ENCODE data around the gene MBNL1. TPM values are rescaled to one million over a fixed set of nuclear protein-coding genes. Genes with fewer than 3 reads are reported as not detected.

MBNL1 gene
- total and polyA plus RNA-seq, 2 of the 13 experiments (the other 11 are each of a cell fraction or from before 2014, with no cell fraction given) = 27.1 to 55.4 TPM

- H3K9me3 ChIP-seq (ENCODE audit: low read length) = no peaks in the 10 kb centered on the region
- in situ Hi-C loops (cut with HindIII; ENCODE audit: extremely low pct_ligation_motif_present, low pct_unique_long_range_greater_than_20kb) (no loop called here), intact Hi-C loops (cut with micrococcal nuclease; ENCODE audit: unreplicated experiment) (no loop called here)
- ChIA-PET POLR2A (no interaction called here), CTCF (ENCODE audit: low intra/inter-chr PET ratio, low total read pairs) (no interaction called here)
- H3K4me3 ChIP-seq (replicated peaks in 1 of 3; ENCODE audit: insufficient read depth in 1 of 3, low read depth in 2 of 3, low read length in 3 of 3) = no peak overlapping the region
- peaks cover 45% of the 10 kb centered on the region for H3K4me1 ChIP-seq (ENCODE audit: insufficient read depth, low read length)
- DNase-seq (ENCODE audit: low spot score) (no peak), ATAC-seq (no peak), FAIRE-seq (no peak)
- 97% methylated on average over 2 of the region's 2 CpGs for WGBS (ENCODE audit: low lambda C conversion rate)
- no peak overlapping the region for H2AFZ ChIP-seq (ENCODE audit: low read length)
- H3K36me3 ChIP-seq (replicated peaks in 1 of 2; ENCODE audit: control insufficient read depth in 1 of 2, insufficient read depth in 2 of 2, low read length in 2 of 2) = no peaks in the 10 kb centered on the region
- no peak overlapping the region for H3K9ac ChIP-seq (ENCODE audit: insufficient read depth, low read depth, low read length)
- no peak overlapping the region for H3K27ac ChIP-seq (ENCODE audit: extremely low read length, insufficient read depth, low read length)
- BruUV-seq (replicated peaks) = no TSS peak
- no peaks in the 10 kb centered on the region for H3K79me2 ChIP-seq (ENCODE audit: insufficient read depth, low read length)
- no peaks in the 10 kb centered on the region for H4K20me1 ChIP-seq (ENCODE audit: insufficient read depth, low read length)
- TF ChIP-seq SRSF1 (optimal IDR thresholded peaks at IDR 0.05; ENCODE audit: low read depth, low read length) (no peak), ZNF615 (CRISPR knock-in tag; IDR thresholded peaks at IDR 0.05; ENCODE audit: borderline replicate concordance) (no peak), ZNF276 (CRISPR knock-in tag; IDR thresholded peaks at IDR 0.05; ENCODE audit: low read depth) (no peak), ZNF205 (CRISPR knock-in tag; IDR thresholded peaks at IDR 0.05) (no peak), FOXJ3 (CRISPR knock-in tag; IDR thresholded peaks at IDR 0.05; ENCODE audit: borderline replicate concordance) (no peak), ZFY (CRISPR knock-in tag; IDR thresholded peaks at IDR 0.05) (no peak)
- no peaks in the 10 kb centered on the region for H3K27me3 ChIP-seq (ENCODE audit: control insufficient read depth in 1 of 2, insufficient read depth in 2 of 2, low read length in 2 of 2)
- H3K4me2 ChIP-seq (ENCODE audit: low read depth, low read length) = no peak overlapping the region
Observed at GRCh38 chr3:152263711-152264110, 5.0 kb upstream of the MBNL1 start.

GRCh38 chr3:152264378-152264777, 4.4 kb upstream of the MBNL1 start:
- peaks cover under 1% of the 10 kb centered on the region for H3K79me2 ChIP-seq (ENCODE audit: insufficient read depth, low read length)
- in situ Hi-C loops (cut with HindIII; ENCODE audit: extremely low pct_ligation_motif_present, low pct_unique_long_range_greater_than_20kb) = no loop called here
- CTCF ChIA-PET (ENCODE audit: low intra/inter-chr PET ratio, low total read pairs) = no interaction called here

More at GRCh38 chr3:152264378-152264777, 4.4 kb upstream of the MBNL1 start:
- no peak overlapping the region for H3K27ac ChIP-seq (ENCODE audit: extremely low read length, insufficient read depth, low read length)
- intact Hi-C loops (cut with micrococcal nuclease; ENCODE audit: unreplicated experiment) = no loop called here
- FAIRE-seq (no peak), ATAC-seq (no peak), DNase-seq (ENCODE audit: low spot score) (no peak)
- no peaks in the 10 kb centered on the region for H3K9me3 ChIP-seq (ENCODE audit: low read length)
- H3K4me1 ChIP-seq (ENCODE audit: insufficient read depth, low read length) = peaks cover 38% of the 10 kb centered on the region
- H3K9ac ChIP-seq (ENCODE audit: insufficient read depth, low read depth, low read length) = no peak overlapping the region
- no peaks in the 10 kb centered on the region for H3K27me3 ChIP-seq (ENCODE audit: control insufficient read depth in 1 of 2, insufficient read depth in 2 of 2, low read length in 2 of 2)
- H4K20me1 ChIP-seq (ENCODE audit: insufficient read depth, low read length) = no peaks in the 10 kb centered on the region
- H2AFZ ChIP-seq (ENCODE audit: low read length) = no peak overlapping the region
- H3K4me3 ChIP-seq (replicated peaks in 1 of 3; ENCODE audit: insufficient read depth in 1 of 3, low read depth in 2 of 3, low read length in 3 of 3) = no peak overlapping the region
- H3K4me2 ChIP-seq (ENCODE audit: low read depth, low read length) = no peak overlapping the region
- BruUV-seq (replicated peaks) = no TSS peak
- POLR2A ChIA-PET = no interaction called here
- no peaks in the 10 kb centered on the region for H3K36me3 ChIP-seq (replicated peaks in 1 of 2; ENCODE audit: control insufficient read depth in 1 of 2, insufficient read depth in 2 of 2, low read length in 2 of 2)
- TF ChIP-seq MYPOP (CRISPR knock-in tag; IDR thresholded peaks at IDR 0.05) = no peak
- TF ChIP-seq JARID2 (CRISPR knock-in tag; IDR thresholded peaks at IDR 0.05; ENCODE audit: insufficient replicate concordance) = no peak
- no peak for TF ChIP-seq FIP1L1 (IDR thresholded peaks at IDR 0.05; ENCODE audit: borderline replicate concordance, insufficient read depth, low read depth, low read length)
- no peak for TF ChIP-seq PCBP2 (optimal IDR thresholded peaks at IDR 0.05; ENCODE audit: low read depth, low read length, poor library complexity, severe bottlenecking)
- no peak for TF ChIP-seq SMC3 (IDR thresholded peaks at IDR 0.05; ENCODE audit: low read length)
- TF ChIP-seq ZBTB33 (CRISPR knock-in tag; IDR thresholded peaks at IDR 0.05) = no peak
- no peak for TF ChIP-seq FOXA1 (IDR thresholded peaks at IDR 0.05)
- no peak for TF ChIP-seq FOXA1 (CRISPR knock-in tag; IDR thresholded peaks at IDR 0.05)
- TF ChIP-seq ADNP (CRISPR knock-in tag; IDR thresholded peaks at IDR 0.05) = no peak
- no peak for TF ChIP-seq ZNF468 (CRISPR knock-in tag; IDR thresholded peaks at IDR 0.05)
